Stimulated activated CD4-positive, alpha-beta T cell treated with anti-CD3 and anti-CD28 coated beads, Interleukin-2, amount 100 ng/mL, for 4 hours (primary cell): ENCODE data around the gene AP1AR.
"Not testable (repeated sequence)": the region's sequence is repeated elsewhere in the genome, so short reads cannot be mapped to it uniquely, and the experiment has no call there.

Experiments
- DNase-seq: peaks from one replicate; pipeline ENCODE4 v3.0.0-alpha.2; 2020; ENCODE audit warnings: low read depth

Gene AP1AR

DNA sequence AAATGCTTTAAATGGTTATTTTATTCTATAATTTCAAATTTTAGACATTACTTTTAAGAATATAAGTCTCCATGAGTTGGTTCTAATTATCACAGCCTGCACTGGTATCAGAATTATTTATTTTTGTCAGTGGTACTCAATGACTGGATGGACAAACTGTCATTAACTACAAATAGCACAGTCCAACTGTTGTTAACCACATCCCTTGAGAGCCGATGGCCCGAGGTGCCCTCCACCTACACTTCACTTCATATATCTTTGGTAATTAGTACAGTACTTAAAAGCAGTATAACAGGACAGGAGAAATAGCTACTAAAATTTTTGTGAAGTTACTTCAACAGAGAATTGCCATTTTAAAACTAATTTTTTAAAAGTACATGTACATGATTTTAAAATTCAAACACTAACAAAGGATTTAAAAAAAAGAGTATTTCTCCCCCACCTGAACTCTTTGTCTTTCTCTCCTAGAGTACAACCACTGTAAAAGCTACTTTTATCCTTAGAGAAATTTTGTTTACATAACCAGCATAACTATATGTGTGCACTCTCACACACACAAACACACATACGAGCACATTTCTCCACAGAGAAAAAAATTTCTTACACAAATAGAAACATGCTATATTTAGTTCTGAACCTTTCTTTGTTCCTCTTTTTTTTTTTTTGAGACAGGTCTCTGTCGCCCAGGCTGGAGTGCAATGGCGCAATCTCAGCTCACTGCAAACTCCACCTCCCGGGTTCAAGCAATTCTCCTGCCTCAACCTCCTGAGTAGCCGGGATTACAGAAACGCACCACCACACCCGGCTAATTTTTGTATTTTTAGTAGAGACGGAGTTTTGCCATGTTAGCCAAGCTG, 47.7 kb downstream of the AP1AR start:
- DNase-seq: no peak

DNA sequence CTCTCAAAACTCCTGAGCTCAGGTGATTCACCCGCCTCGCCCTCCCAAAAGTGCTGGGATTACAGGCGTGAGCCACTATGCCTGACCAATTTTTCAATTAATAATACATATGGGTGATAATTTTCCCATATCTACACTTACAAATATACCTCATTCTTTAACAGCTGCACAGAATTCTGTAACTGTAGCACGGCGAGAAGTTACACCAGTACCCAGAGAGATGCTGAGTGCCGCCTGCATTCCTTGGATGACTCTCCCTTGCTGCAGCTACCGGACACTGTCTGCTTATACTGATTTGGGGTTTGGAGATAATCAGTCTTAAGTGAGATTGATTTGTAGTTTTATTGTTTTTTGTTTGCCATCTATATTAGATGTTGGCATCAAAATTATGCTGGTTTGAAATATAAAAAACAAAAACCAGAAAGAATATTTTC, 48.3 kb downstream of the AP1AR start:
- no peak for DNase-seq

DNA sequence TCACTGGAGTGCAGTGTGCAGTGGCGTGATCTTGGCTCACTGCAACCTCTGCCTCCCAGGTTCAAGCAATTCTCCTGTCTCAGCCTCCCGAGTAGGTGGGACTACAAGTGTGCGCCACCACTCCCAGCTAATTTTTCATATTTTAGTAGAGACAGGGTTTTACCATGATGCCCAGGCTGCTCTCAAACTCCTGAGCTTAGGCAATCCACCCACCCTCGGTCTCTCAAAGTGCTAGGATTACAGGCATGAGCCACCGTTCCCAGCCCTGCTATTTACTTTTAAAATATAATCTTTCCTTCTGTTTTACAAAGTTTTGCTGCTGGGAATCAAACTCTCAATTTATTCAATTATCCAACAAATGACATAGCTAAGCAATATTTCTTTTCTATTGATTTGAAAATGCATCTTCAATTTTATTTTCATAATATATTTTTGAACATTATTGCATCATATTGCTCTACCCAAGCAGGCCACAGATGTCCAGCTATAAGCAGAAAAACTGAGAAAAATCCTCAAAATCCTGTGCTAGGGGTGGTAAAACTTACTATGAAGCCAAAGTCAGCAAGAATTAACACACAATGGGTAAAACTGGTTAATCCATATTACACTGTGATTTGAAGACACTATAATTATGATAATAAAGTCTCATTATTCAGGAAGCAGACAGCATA, 48.9 kb downstream of the AP1AR start:
- DNase-seq: no peak

DNA sequence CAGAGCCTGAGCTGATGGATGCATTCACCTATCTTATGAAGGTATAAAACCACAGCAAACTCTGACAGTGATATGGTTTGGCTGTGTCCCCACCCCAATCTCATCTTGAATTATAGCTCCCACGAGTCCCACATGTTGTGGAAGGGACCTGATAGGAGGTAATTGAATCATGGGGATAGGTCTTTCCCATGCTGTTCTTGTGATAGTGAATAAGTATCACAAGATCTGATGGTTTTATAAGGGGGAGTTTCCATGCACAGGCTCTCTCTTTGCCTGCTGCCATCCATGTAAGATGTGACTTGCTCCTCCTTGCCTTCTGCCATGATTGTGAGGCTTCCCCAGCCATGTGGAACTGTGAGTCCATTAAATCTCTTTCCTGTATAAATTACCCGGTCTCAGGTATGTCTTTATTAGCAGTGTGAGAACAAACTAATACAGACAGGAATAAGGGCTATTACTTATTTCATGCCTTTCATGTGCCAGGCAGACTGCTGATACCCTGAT, 50.4 kb downstream of the AP1AR start:
- not testable (repeated sequence) for DNase-seq

DNA sequence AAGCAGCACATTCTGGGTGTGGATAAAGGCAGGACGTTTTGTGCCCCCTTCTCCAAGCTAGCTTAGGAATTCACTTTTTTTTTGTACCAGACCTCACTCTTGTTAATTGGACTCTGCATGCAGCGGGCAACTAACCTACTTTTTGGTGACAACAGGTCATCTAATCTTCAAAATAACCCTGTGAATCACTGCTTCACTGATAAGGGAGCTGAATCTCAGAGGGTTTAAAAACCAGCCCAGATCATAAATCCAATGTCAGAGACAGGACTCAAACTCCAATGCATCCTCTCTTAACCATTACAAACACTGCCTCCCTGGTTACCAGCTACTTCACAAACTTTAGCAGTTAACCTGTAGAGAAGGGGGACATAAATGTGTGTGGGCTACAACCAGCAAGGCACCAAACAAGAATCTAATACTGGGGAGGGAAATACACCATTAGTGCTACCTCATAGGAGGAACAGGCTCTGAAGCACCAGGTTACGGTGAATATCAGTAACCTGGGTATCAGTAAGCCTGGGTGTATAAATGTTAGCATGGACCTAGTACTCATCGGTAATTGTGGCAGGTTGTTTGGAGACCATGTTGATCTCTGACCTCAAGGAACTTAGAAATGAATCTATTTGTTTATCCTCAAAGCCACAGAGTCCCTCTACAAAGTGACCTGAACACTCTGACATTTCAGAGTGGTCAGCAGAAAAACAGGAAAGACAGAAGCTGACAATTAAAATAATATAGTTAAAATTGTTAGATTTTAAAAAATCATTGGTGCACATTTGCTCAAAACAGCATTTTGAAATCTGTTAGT, 51.5 kb downstream of the AP1AR start:
- DNase-seq: no peak

DNA sequence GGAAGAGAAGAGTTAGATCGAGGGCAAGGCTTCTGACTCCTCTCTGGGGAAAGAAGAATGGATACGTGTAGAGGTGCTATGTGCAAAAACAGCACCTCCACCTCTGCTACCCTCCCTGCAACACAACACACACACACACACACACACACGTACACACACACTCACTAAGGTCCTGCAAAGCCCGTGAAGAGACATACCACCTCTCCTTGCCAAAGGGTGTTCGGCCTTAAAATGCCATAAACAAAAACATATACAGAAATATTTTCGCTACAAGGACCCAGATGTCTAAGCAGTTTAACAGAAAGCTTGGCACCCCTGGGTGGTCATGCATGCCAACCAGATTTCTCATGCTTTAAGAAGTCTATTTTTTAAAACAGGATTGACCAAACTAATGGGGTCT, 52.6 kb downstream of the AP1AR start:
- DNase-seq: no peak

DNA sequence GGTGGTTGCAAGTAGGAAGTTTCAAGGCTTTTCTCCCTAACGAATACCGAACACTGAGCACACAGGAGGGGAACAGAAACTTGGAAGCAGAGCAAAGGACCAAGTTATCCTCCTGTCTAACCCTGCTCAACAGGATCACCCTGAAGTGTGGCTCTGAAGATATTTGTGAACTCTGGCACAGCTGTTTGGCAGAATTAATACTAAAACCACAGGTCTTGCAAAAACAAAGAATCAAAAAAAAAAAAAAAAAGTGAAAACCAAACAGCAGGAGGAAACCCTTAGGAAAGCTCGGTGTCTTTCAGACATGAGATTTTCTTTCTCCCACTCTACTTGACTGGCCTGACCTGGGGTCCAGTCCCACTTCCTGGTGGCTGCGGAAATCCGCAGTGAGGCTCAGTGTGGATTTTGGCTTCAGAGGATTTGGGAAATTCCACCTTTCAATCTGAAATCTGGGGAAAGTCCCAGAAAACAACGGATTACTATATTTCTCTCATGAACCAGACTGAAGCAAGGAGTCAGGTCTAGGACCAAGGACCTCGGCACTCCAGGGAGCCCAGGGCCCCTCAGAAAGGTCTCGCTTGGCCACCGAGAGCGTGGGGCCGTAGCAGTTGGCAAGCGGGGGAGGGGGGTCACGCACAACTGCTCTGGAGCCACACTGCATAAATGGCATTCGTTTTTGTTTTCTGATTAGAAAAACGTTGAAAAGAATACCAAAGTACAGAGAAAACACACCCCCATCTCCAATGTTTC, 53.2 kb downstream of the AP1AR start:
- no peak for DNase-seq

DNA sequence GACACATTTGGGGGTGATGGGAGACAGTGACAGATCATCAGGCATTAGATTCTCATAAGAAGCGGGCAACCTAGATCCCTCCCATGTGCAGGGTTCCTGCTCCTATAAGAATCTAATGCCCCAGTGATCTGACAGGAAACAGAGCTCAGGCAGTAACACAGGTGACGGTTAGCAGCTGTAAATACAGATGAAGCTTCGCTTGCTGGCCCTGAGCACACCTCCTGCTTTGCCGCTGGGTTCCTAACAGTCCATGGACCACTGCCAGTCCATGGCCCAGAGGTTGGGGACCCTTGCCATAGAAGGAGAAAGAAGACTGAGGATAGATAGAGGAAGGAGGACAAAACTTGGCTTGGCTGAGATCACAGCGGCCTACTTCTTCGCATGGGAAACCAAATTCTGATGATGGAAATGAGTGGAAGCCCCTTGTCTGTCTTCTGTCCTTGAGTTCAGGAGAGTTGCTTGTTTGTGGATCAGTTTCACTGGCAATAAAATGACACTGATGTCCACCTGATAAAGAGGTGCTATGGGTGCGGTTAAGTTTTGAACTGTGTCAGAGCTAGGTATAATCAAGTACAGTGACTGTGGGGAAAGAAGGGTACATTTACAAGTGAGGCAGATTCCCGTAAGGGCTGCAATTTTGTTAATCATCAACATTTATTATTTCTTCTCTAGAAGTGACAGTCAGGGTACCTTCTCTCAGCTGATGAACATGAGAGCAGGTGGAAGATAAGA, 55.8 kb downstream of the AP1AR start:
- DNase-seq: no peak

DNA sequence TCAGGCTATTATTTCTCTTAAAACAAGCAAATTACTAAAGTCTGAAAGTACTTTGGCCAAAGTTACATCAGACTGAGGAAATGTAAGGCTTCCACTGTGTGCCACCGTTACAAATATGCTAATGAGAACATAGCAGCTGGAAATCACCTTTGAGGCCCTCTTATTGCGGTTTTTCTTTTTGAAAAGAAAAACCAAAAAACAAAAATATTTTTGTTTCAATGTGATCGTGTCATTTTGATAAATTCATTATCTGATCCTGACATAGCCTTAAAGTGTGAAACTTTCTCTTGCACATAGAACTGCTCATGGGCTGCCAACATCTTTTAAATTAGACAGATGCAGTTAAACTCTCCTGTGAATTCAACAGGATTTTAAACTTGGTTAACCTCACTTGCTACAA, 56.9 kb downstream of the AP1AR start:
- DNase-seq: no peak

DNA sequence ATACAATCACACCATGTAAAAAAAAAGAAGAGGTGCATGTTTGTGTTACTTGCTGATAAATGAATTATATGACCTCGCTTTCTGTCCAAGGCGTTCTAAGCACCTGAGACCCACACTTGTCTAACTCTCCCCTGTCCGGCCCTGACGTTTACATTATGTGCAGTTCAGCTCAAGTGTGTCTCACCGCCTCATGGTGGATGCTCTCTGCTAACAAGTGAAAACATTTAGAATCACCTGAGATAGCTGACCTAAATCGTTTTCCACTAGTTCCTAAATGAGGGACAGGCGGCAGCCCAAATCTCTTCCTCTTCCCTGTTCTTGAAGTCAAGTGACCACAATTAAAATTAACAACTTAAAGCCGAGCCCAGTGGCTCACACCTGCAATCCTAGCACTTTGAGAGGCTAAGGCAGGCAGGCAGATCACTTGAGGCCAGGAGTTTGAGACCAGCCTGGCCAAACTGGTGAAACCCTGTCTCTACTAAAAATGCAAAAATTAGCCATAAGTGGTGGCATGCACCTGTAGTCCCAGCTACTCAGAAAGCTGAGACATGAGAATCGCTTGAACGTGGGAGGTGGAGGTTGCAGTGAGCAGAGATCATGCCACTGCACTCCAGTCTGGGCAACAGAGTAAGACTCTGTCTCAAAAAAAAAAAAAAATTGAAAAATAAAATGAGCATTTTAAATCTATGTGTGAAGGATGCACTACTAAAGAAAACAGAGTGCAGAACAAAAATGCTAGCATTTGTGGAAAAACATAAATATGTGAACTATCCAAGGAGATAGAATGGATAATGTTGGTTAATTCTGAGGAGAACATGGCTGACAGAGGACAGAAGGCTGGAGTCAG, 58.0 kb downstream of the AP1AR start:
- DNase-seq: no peak

DNA sequence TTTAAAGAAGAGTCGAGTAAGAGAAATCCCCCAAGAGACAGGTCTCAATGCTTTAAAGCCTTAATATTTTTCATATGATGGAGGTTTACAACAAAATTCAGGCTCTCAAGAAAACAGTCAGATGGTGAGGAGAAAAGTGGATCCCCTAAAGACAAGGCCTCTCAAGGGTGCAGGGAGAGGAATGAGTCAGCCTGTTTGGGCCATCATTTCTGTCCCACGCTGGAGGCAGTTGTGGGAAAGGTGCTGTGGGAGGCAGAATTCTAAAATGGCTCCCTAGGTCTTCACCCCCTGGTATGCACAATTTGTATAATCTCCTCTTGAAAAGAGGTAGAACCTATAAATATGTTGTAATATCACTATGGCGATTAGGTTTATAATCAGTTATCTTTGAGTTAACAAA, 58.8 kb downstream of the AP1AR start:
- DNase-seq: no peak

DNA sequence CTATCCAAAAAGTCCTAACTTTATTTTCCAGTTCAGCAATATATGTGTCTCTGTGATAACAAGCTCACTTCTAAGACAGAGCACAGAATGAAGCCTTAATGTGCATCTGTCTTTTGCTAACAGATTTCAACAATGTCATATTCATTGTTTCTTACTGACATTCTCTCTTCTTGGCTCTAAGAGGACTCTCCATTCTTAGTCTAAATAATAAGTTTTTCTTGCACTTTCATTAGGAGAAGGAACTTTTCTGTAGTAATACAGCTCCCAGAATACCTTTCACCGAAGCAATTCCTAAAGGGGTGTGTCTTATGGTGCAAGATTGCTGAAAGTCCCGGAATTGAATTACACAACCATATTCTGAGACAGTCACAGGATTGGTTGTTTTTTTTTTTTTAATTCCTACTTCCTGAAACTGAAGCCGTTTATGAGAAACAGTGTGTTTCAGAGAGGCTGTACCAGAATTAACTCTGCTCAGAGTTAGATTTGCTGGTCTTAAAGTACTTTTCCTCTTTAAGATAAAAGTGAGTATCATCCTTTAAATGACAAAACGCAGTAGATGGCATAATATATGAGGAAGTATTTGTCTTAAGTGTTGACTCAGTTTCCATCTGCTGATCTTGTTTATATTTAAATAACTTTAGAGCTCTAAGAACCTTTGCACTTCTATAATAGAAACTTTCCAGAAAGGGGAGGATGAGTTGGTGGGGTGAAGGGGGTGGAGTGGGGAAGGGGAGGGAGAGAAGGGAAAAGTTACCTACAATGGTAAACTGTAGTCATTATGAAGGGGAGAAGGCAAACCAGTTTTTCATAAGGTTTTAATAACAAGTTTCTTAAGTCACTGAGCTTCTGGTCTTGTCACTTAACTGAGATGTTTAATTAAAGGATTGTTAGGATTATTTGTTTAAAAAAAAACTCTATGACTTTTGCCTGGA, 65.6 kb downstream of the AP1AR start, which contains the start of gene ALPK1:
ALPK1 (plus strand) TSS at position 421 of the 932 bp plus-strand sequence.
- no peak for DNase-seq

DNA sequence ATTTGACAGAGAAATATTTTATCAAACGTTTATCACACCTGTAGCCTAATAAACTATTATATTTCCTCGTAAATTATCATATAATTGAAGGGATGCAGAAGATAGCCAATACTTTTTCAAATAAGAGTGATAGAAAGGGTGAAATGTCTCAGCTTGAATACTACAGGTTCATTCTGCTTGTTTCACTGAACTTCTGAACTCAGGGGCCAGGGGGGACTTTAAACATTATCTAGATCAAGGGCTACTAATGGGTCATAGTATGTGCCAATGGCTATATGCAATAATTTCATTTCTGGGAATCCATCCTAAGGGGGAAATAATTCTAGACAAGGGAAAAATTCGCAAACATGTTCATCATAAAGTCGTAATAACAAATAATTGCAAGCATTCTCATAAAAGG, 68.1 kb downstream of the AP1AR start:
- no peak for DNase-seq

DNA sequence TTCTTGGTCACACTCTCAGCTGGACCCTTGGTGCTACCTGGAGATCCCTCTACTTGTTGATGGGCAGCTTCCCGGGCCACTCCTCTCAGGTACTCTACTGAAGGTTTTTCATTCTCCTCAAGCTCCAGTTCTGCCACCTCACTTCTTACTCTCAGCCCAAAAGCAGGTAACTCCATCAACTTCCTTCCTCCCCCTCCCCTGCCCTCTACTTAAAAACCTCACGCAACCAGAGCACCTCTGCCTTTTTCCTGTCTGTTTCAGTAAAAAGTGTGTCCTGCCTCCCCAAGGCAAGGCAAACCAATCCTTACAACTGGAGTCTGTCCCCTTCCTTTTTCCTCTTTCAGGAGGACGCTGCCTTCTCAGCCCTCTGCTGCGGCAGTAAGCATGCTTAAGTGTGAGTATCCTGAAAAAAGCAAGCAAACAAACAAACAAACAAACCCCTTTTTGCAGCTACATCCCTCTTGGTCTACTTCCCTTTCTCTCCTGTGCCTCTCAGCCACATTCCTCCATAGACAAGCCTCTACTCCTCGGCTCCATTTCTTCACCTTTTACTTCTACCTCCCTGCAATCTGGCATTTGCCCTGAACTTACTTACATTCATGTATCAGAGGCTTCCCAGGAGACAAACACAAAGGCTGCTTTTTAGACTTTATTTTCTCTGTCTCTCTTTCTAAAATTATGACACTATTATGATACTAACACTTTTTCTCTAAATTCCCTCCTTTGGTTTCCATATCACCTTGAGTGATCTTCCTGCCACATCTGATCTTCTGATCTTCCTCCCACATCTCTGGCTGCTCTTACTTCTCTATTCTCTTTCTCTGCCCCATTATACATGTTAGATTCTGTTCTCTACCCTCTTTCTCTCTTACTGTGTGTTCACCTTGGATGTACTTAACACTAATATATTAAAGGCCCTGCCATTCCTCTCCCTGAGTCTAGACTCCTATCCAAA, 71.0 kb downstream of the AP1AR start:
- no peak for DNase-seq

DNA sequence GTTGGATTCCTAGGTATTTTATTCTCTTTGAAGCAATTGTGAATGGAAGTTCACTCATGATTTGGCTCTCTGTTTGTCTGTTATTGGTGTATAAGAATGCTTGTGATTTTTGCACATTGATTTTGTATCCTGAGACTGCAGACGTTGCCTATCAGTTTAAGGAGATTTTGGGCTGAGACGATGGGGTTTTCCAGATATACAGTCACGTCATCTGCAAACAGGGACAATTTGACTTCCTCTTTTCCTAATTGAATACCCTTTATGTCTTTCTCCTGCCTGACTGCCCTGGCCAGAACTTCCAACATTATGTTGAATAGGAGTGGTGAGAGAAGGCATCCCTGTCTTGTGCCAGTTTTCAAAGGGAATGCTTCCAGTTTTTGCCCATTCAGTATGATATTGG, 73.9 kb downstream of the AP1AR start:
- not testable (repeated sequence) for DNase-seq

DNA sequence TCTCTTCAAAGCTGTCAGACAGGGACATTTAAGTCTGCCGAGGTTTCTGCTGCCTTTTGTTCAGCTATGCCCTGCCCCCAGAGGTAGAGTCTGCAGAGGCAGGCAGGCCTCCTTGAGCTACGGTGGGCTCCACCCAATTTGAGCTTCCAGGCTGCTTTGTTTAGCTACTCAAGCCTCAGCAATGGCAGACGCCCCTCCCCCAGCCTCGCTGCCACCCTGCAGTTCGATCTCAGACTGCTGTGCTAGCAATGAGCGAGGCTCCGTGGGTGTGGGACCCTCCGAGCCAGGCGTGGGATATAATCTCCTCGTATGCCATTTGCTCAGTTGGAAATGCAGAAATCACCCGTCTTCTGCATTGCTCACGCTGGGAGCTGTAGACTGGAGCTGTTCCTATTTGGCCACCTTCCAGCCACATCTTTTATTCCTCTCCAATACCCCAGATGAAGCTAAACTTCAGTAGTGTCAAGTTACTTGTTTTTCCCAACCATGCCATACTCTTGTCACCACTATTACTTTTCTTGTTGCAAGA, 77.7 kb downstream of the AP1AR start:
- DNase-seq: not testable (repeated sequence)

DNA sequence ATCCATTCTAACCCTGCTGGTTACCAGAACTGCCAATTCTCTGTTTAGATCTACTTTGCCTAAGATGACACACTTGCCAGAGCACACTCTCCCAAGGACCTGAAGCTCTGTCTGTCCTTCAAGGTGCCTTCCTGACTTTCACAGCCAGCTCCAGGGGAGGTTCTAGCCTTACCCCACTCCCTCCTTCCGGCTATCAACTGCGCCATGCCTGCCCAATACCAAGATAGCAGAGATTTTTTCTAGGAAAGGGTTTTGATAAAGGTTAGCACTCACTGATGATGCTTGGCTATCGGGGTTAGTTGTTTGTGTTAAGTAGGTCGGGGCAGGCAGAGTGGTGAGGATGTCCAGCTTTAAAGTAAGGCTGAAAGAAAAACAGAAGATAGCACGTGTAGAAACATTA, 79.9 kb downstream of the AP1AR start:
- DNase-seq: no peak
